Measurements from ENCODE around the gene RNF7. TPM values are rescaled to one million over a fixed set of nuclear protein-coding genes. Genes with fewer than 3 reads are reported as not detected.

The RNF7 gene
- total and polyA plus RNA-seq, 2 donors (not counting 3 experiments of a cell fraction or from before 2014, with no cell fraction given): 120 to 136 TPM

- CTCF ChIA-PET: no interaction called here
Measured at GRCh38 chr3:141764045-141764444, 25.9 kb downstream of the RNF7 start.

More at GRCh38 chr3:141764045-141764444, 25.9 kb downstream of the RNF7 start:
- no peaks in the 10 kb centered on the region for H3K9me1 ChIP-seq (replicated peaks; ENCODE audit: control insufficient read depth, extremely low read depth, insufficient read depth, low read length)
- peaks cover 2% of the 10 kb centered on the region for H3K4me1 ChIP-seq (ENCODE audit: control insufficient read depth, extremely low read depth, insufficient read depth, low read length)
- no peaks in the 10 kb centered on the region for H4K20me1 ChIP-seq (replicated peaks; ENCODE audit: control insufficient read depth, extremely low read depth, insufficient read depth, low read length)
- no peak overlapping the region for H3K4me3 ChIP-seq (replicated peaks in 1 of 3; ENCODE audit: insufficient read depth in 1 of 3, low read depth in 1 of 3, low read length in 3 of 3)
- H3K4me2 ChIP-seq (ENCODE audit: insufficient read depth, low read length): no peak overlapping the region
- H3K79me2 ChIP-seq (ENCODE audit: control insufficient read depth, insufficient read depth, low read length): no peaks in the 10 kb centered on the region
- no peak for DNase-seq (ENCODE audit: low read depth, low spot score)
- H2AFZ ChIP-seq (ENCODE audit: low read depth, low read length): no peak overlapping the region
- no peaks in the 10 kb centered on the region for H3K36me3 ChIP-seq (ENCODE audit: control insufficient read depth in 2 of 2, extremely low read depth in 1 of 2, insufficient read depth in 2 of 2, low read length in 2 of 2)
- dilution Hi-C loops (cut with MboI; ENCODE audit: extremely low pct_ligation_motif_present, low sequenced_read_pairs) (no loop called here), intact Hi-C loops (cut with micrococcal nuclease) (no loop called here)
- no TSS peak for BruUV-seq (replicated peaks)
- POLR2A ChIA-PET: no interaction called here
- no peak overlapping the region for H3K27ac ChIP-seq (ENCODE audit: insufficient read depth, low read depth, low read length)
- no peak overlapping the region for H3K9ac ChIP-seq (replicated peaks; ENCODE audit: extremely low read depth, insufficient read depth, low read length)
- peaks cover 0 to 4% of the 10 kb centered on the region in 2 experiments for H3K27me3 ChIP-seq (ENCODE audit: control insufficient read depth in 2 of 2, insufficient read depth in 2 of 2, low read length in 2 of 2)
- TF ChIP-seq CTCF (IDR thresholded peaks at IDR 0.05; ENCODE audit: extremely low read depth in 1 of 2, insufficient read depth in 1 of 2, low read depth in 1 of 2, low read length in 2 of 2) (no peak), EZH2 (IDR thresholded peaks at IDR 0.05; ENCODE audit: borderline replicate concordance, low read depth, low read length, severe bottlenecking) (no peak), GATA2 (IDR thresholded peaks at IDR 0.05; ENCODE audit: insufficient read depth, insufficient read length, low read depth, low read length) (no peak), POLR2AphosphoS5 (IDR thresholded peaks at IDR 0.05; ENCODE audit: insufficient read depth, low read depth, low read length) (no peak), MYC (IDR thresholded peaks at IDR 0.05; ENCODE audit: low read depth, low read length) (no peak), FOS (IDR thresholded peaks at IDR 0.05; ENCODE audit: borderline replicate concordance, insufficient read depth, low read length) (no peak), POLR2A (IDR thresholded peaks at IDR 0.05; ENCODE audit: low read depth, low read length) (no peak), MAX (IDR thresholded peaks at IDR 0.05; ENCODE audit: insufficient read depth, insufficient read length) (no peak), JUN (IDR thresholded peaks at IDR 0.05; ENCODE audit: borderline replicate concordance, insufficient read depth, insufficient read length, low read depth) (no peak)
- H3K9me3 ChIP-seq (replicated peaks; ENCODE audit: control insufficient read depth, insufficient read depth, low read length): no peaks in the 10 kb centered on the region
- no peak for FAIRE-seq
